ENCODE results near the gene PLAAT5.
"Not testable (repeated sequence)": the region's sequence is repeated elsewhere in the genome, so short reads cannot be mapped to it uniquely, and the experiment has no call there.

Gene PLAAT5

GRCh38 chr11:63490551-63491239 lies at the start of gene PLAAT5:
Gene PLAAT5 (minus strand): TSS chr11:63491167. CDS start chr11:63491034, 133 bp downstream.
- DNase-seq = no peak

- no peak for DNase-seq
Observed at GRCh38 chr11:63537293-63538101, 46.5 kb upstream of the PLAAT5 start.

GRCh38 chr11:63536669-63537292 lies 45.8 kb upstream of the PLAAT5 start, which contains the start of gene PLAAT4:
Gene PLAAT4 (plus strand): TSS chr11:63536808. CDS start chr11:63536869, 61 bp downstream.
- peak; percentile 35 to 74 for DNase-seq

GRCh38 chr11:63535734-63536133 lies 44.8 kb upstream of the PLAAT5 start:
- DNase-seq = peak in 1 of 2 donors; percentile 46

- DNase-seq = peak in 1 of 2 donors; percentile 50
Observed at GRCh38 chr11:63534895-63535461, 44.0 kb upstream of the PLAAT5 start.

GRCh38 chr11:63534076-63534475 lies 43.1 kb upstream of the PLAAT5 start:
- DNase-seq = no peak

GRCh38 chr11:63532799-63533475 lies 42.0 kb upstream of the PLAAT5 start:
- no peak for DNase-seq

GRCh38 chr11:63532117-63532516 lies 41.1 kb upstream of the PLAAT5 start:
- no peak for DNase-seq

GRCh38 chr11:63531074-63531792 lies 40.3 kb upstream of the PLAAT5 start:
- DNase-seq = peak; percentile 80 to 88

GRCh38 chr11:63530021-63530420 lies 39.1 kb upstream of the PLAAT5 start:
- DNase-seq = no peak

- DNase-seq = not testable (repeated sequence)
Observed at GRCh38 chr11:63529373-63529772, 38.4 kb upstream of the PLAAT5 start.

GRCh38 chr11:63528729-63529278 lies 37.8 kb upstream of the PLAAT5 start:
- not testable (repeated sequence) for DNase-seq

- not testable (repeated sequence) for DNase-seq
Observed at GRCh38 chr11:63528156-63528555, 37.2 kb upstream of the PLAAT5 start.

- DNase-seq = no peak
Observed at GRCh38 chr11:63527667-63528066, 36.7 kb upstream of the PLAAT5 start.

GRCh38 chr11:63523151-63523550 lies 32.2 kb upstream of the PLAAT5 start:
- no peak for DNase-seq

- DNase-seq = no peak
Observed at GRCh38 chr11:63521896-63522295, 30.9 kb upstream of the PLAAT5 start.

GRCh38 chr11:63520606-63521170 lies 29.7 kb upstream of the PLAAT5 start:
- DNase-seq = no peak

GRCh38 chr11:63518548-63518947 lies 27.6 kb upstream of the PLAAT5 start:
- DNase-seq = peak in 1 of 2 donors; percentile 51

GRCh38 chr11:63517156-63517555 lies 26.2 kb upstream of the PLAAT5 start:
- no peak for DNase-seq

- DNase-seq = no peak
Observed at GRCh38 chr11:63516109-63516508, 25.1 kb upstream of the PLAAT5 start.

- DNase-seq = no peak
Observed at GRCh38 chr11:63512816-63513215, 21.8 kb upstream of the PLAAT5 start.

All from CD4-positive, alpha-beta T cell treated with Interleukin-4 for 1 hour (primary cell).